Caco-2 (cell line): ENCODE data around the gene TAS2R50. TPM values are rescaled to one million over a fixed set of nuclear protein-coding genes. Genes with fewer than 3 reads are reported as not detected.

ENCODE experiments used
- BruUV-seq: library from RNA; stranded (reverse); fragments of 400-500 nt; replicated peaks from 2 replicates; lab custom pipeline; 2021; lab: Mats Ljungman, UMichigan
- CTCF ChIA-PET: fragments of 300-600 bp; sonication (Branson Sonifier 250); formaldehyde crosslinking; loops from one replicate; lab custom pipeline; 2022; ENCODE audit warnings: antibody characterized with exemption; lab: Charles Lee
- POLR2A ChIA-PET: fragments of 300-600 bp; sonication (Branson Sonifier 250); formaldehyde crosslinking; loops from one replicate; lab custom pipeline; 2022; ENCODE audit warnings: antibody characterized with exemption; lab: Charles Lee
- DNase-seq, 2 experiments: peaks; one replicate each; pipeline versions ENCODE4 v3.0.0 to v3.0.0-alpha.2; 2020 to 2022
- H3K27me3 ChIP-seq: replicated peaks from 2 replicates; pipeline ENCODE4 v1.6.0; 2011; ENCODE audit warnings: low read length; ENCODE audit not compliant: control insufficient read depth, insufficient read depth
- H3K36me3 ChIP-seq: 2 replicates; pipeline ENCODE4 v1.5.1; 2011; ENCODE audit warnings: low read length; ENCODE audit not compliant: control insufficient read depth, insufficient read depth
- H3K4me1 ChIP-seq: fragments of 250-450 bp; sonication (Bioruptor Pico); 2 replicates; pipeline ENCODE4 v1.5.1; 2020; ENCODE audit warnings: mild to moderate bottlenecking
- H3K4me3 ChIP-seq: 2 replicates; pipeline ENCODE4 v1.5.1; 2011; ENCODE audit warnings: low read depth, mild to moderate bottlenecking, control low read depth, low read length
- H3K9me3 ChIP-seq: fragments of 250-450 bp; sonication (Bioruptor Pico); 2 replicates; pipeline ENCODE4 v1.5.1; 2020; ENCODE audit warnings: mild to moderate bottlenecking, moderate library complexity
- H3K27ac Mint-ChIP-seq: one replicate; pipeline ENCODE4 v1.8.0; 2022; ENCODE audit warnings: mixed read lengths; ENCODE audit not compliant: unreplicated experiment
- H3K27me3 Mint-ChIP-seq: one replicate; pipeline ENCODE4 v1.8.0; 2022; ENCODE audit warnings: mixed read lengths; ENCODE audit not compliant: insufficient read depth, unreplicated experiment
- H3K36me3 Mint-ChIP-seq: one replicate; pipeline ENCODE4 v1.8.0; 2022; ENCODE audit warnings: mild to moderate bottlenecking, mixed read lengths; ENCODE audit not compliant: insufficient read depth, unreplicated experiment
- H3K4me1 Mint-ChIP-seq: one replicate; pipeline ENCODE4 v1.8.0; 2022; ENCODE audit warnings: low read depth, mixed read lengths; ENCODE audit not compliant: unreplicated experiment
- H3K4me3 Mint-ChIP-seq: one replicate; pipeline ENCODE4 v1.8.0; 2022; ENCODE audit warnings: mild to moderate bottlenecking, moderate library complexity, mixed read lengths; ENCODE audit not compliant: unreplicated experiment
- H3K9me3 Mint-ChIP-seq: one replicate; pipeline ENCODE4 v1.8.0; 2022; ENCODE audit warnings: mixed read lengths; ENCODE audit not compliant: unreplicated experiment
- CTCF ChIP-seq, 2 experiments: fragments of 200-600 bp in 1 of 2; IDR thresholded peaks; 1 replicate in 1 of 2; 2 replicates in 1 of 2; pipeline versions ENCODE4 v1.5.1 to v1.8.0; 2011 to 2022; ENCODE audit warnings: antibody characterized with exemption in 1 of 2, control low read depth in 1 of 2, inconsistent platforms in 1 of 2, low read depth in 1 of 2, low read length in 1 of 2, mild to moderate bottlenecking in 1 of 2, moderate library complexity in 1 of 2; ENCODE audit not compliant: insufficient read depth in 1 of 2, severe bottlenecking in 1 of 2, unreplicated experiment in 1 of 2
- intact Hi-C: fragments of 100-400 bp; cut with micrococcal nuclease; formaldehyde crosslinking; loops from one replicate; pipeline ENCODE4 v1.10.0; 2022; ENCODE audit not compliant: unreplicated experiment
- total RNA-seq: library from RNA; stranded (reverse); gene quantifications from 2 replicates; pipeline ENCODE4 v1.2.3, GENCODE V29; 2022

TAS2R50 gene
- total RNA-seq, 1 experiment from 2014 or later: 2.2 TPM

DNA sequence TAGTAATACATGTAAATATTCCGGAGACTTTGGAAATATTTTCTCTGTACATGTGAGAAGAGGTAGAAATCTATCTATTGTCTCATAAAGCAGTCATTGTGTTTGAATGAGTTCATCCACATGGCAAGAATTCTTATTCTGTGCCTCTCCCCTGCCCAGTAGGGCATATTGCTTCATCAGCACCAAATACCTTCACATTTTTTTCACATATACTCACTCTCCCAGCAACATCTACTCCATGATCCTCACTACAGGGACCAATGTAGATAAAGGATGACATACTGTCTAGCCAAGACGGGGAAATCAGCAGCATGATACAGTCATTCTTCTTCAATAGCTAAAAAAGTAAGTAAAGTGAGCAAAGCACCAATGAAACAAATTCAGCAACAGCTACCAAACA lies 46.3 kb downstream of the TAS2R50 start:
- Histone ChIP-seq H3K9me3 (peaks cover 2% of the 10 kb centered on the region; the same call in 1 of the 2 replicates), H3K27me3 (no peaks in the 10 kb centered on the region), H3K36me3 (no peaks in the 10 kb centered on the region), H3K4me3 (no peak overlapping the region), H3K4me1 (peaks cover 12% of the 10 kb centered on the region; the same call in 1 of the 2 replicates)
- intact Hi-C loops: no loop called here
- ChIA-PET CTCF (no interaction called here), POLR2A (no interaction called here)
- peaks cover 17% of the 10 kb centered on the region for H3K9me3 Mint-ChIP-seq
- no peak overlapping the region for H3K4me3 Mint-ChIP-seq
- no peak for TF ChIP-seq CTCF (IDR thresholded peaks at IDR 0.05; ENCODE audit: insufficient read depth in 1 of 2, low read depth in 1 of 2, low read length in 1 of 2, severe bottlenecking in 1 of 2, unreplicated experiment in 1 of 2)
- peaks cover 21% of the 10 kb centered on the region for H3K36me3 Mint-ChIP-seq
- no peaks in the 10 kb centered on the region for H3K27me3 Mint-ChIP-seq
- H3K27ac Mint-ChIP-seq: no peak overlapping the region
- no peak for DNase-seq
- peaks cover 13% of the 10 kb centered on the region for H3K4me1 Mint-ChIP-seq
- BruUV-seq: no TSS peak

DNA sequence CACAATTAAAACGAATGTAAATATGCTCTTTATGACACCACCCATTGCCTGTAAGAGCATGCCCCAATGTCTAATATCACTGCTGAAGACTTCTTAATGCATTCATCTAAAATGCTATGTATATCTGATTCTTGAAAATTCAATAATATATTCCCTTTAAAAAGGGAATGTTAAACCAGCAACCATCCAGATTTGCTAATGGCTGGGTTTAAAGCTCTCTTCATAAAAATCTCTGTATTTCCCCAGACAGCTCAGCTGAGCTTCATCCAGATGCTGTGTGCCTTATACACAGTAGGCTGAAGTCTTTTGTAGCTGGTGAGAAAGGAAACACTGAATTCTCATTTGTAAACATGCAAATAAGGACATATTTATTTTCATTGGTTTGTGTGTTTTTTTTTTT lies 47.5 kb downstream of the TAS2R50 start, which contains the start of gene TAS2R14:
Gene TAS2R14 (minus strand): TSS at position 101 of the 400 bp plus-strand sequence. CDS start 56 bp downstream, at position 45.
- Mint-ChIP-seq H3K4me3 (no peak within 1 kb of the TSS), H3K27ac (no peak within 1 kb of the TSS), H3K27me3 (no peaks in the 10 kb centered on the region), H3K9me3 (peaks cover 10% of the 10 kb centered on the region), H3K4me1 (peaks cover 13% of the 10 kb centered on the region), H3K36me3 (peaks cover 9% of the 10 kb centered on the region)
- Histone ChIP-seq H3K36me3 (no peaks in the 10 kb centered on the region), H3K9me3 (peaks cover 2% of the 10 kb centered on the region; the same call in 1 of the 2 replicates), H3K27me3 (no peaks in the 10 kb centered on the region), H3K4me3 (no peak within 1 kb of the TSS), H3K4me1 (peaks cover 12% of the 10 kb centered on the region; the same call in 1 of the 2 replicates)
- DNase-seq: no peak
- no TSS peak for BruUV-seq
- ChIA-PET POLR2A (no interaction called here), CTCF (no interaction called here)
- no peak for TF ChIP-seq CTCF (IDR thresholded peaks at IDR 0.05; ENCODE audit: insufficient read depth in 1 of 2, low read depth in 1 of 2, low read length in 1 of 2, severe bottlenecking in 1 of 2, unreplicated experiment in 1 of 2)
- intact Hi-C loops: no loop called here

- intact Hi-C loops: no loop called here
- Mint-ChIP-seq H3K9me3 (no peaks in the 10 kb centered on the region), H3K4me1 (no peaks in the 10 kb centered on the region), H3K27me3 (no peaks in the 10 kb centered on the region), H3K27ac (no peak overlapping the region), H3K36me3 (peaks cover 9% of the 10 kb centered on the region), H3K4me3 (no peak overlapping the region)
- no peak overlapping the region for H3K4me3 ChIP-seq
- no peaks in the 10 kb centered on the region for H3K27me3 ChIP-seq
- CTCF ChIA-PET: no interaction called here
- no peak for TF ChIP-seq CTCF (IDR thresholded peaks at IDR 0.05; ENCODE audit: insufficient read depth in 1 of 2, low read depth in 1 of 2, low read length in 1 of 2, severe bottlenecking in 1 of 2, unreplicated experiment in 1 of 2)
- POLR2A ChIA-PET: no interaction called here
- DNase-seq: no peak
- 0 out of 2 replicates have a peak, but pooled peaks cover 4% of the 10 kb centered on the region for H3K4me1 ChIP-seq
- H3K9me3 ChIP-seq: no peaks in the 10 kb centered on the region
- no peaks in the 10 kb centered on the region for H3K36me3 ChIP-seq
- no TSS peak for BruUV-seq
Measured at GRCh38 chr12:10936506-10936905, 50.2 kb downstream of the TAS2R50 start.

Other genes with a start within 250 kb of the TAS2R50 start
- not detected in 2 replicates for gene TAS2R7, start 184.3 kb downstream of the TAS2R50 start, total RNA-seq
- not detected in 2 replicates for gene TAS2R8, start 179.6 kb downstream of the TAS2R50 start, total RNA-seq
- gene TAS2R9, start 176.7 kb downstream of the TAS2R50 start, total RNA-seq: not detected in 2 replicates
- 0.29 and 0.30 TPM in 2 replicates for gene TAS2R10, start 160.6 kb downstream of the TAS2R50 start, total RNA-seq
- gene PRR4, start 137.4 kb downstream of the TAS2R50 start, total RNA-seq: 6.8 and 8.4 TPM in 2 replicates
- gene PRH1, start 102.7 kb downstream of the TAS2R50 start, total RNA-seq: 21.2 and 24.4 TPM in 2 replicates
- gene TAS2R13, start 77.3 kb downstream of the TAS2R50 start, total RNA-seq: 1.6 and 2.0 TPM in 2 replicates
- 0.93 TPM in 1 of 2 replicates, not detected in the other for gene PRH2, start 57.7 kb downstream of the TAS2R50 start, total RNA-seq
- 2.7 and 3.1 TPM in 2 replicates for gene TAS2R14, start 47.6 kb downstream of the TAS2R50 start, total RNA-seq
- gene TAS2R20, start 11.4 kb upstream of the TAS2R50 start, total RNA-seq: 2.2 and 3.8 TPM in 2 replicates
- 4.8 and 5.7 TPM in 2 replicates for gene TAS2R19, start 35.7 kb upstream of the TAS2R50 start, total RNA-seq
- gene TAS2R31, start 44.5 kb upstream of the TAS2R50 start, total RNA-seq: 4.3 and 5.7 TPM in 2 replicates
- 2.3 and 3.8 TPM in 2 replicates for gene TAS2R46, start 75.4 kb upstream of the TAS2R50 start, total RNA-seq
- not detected in 2 replicates for gene TAS2R43, start 105.4 kb upstream of the TAS2R50 start, total RNA-seq
- 3.8 and 5.8 TPM in 2 replicates for gene TAS2R30, start 147.7 kb upstream of the TAS2R50 start, total RNA-seq
- 22.4 and 24.9 TPM in 2 replicates for gene SMIM10L1, start 184.3 kb upstream of the TAS2R50 start, total RNA-seq
- gene TAS2R42, start 200.0 kb upstream of the TAS2R50 start, total RNA-seq: not detected in 2 replicates